Activated effector memory CD4-positive, alpha-beta T cell treated with Interleukin-2 at 50 U/mL for 16 hours (primary cell): ENCODE data around the gene USO1.
"Not testable (repeated sequence)": the region's sequence is repeated elsewhere in the genome, so short reads cannot be mapped to it uniquely, and the experiment has no call there.

Experiments
- DNase-seq: peaks from one replicate; pipeline ENCODE4 v3.0.0-alpha.2; 2020

Gene USO1

GRCh38 chr4:75848171-75848760 is 123.9 kb downstream of the USO1 start:
- not testable (repeated sequence) for DNase-seq

DNA sequence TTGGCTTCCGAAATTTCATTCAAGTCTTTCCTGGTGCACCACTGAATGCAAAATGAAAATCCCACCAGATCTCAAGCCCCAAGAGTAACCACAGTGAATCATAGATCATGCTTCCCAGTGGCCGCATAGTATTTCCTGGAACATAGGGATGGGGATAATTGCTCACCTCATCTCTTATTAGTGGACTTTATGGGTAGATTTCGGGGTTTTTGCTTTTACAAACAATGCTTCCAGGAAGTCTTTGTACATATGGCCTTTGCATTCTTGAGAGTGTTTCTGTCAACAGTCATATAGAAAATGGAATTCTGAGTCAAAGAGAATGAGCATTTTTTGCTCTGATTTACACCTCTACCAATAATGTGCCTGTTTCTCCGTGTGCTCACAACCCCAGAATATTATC is 124.5 kb downstream of the USO1 start:
- DNase-seq: no peak

DNA sequence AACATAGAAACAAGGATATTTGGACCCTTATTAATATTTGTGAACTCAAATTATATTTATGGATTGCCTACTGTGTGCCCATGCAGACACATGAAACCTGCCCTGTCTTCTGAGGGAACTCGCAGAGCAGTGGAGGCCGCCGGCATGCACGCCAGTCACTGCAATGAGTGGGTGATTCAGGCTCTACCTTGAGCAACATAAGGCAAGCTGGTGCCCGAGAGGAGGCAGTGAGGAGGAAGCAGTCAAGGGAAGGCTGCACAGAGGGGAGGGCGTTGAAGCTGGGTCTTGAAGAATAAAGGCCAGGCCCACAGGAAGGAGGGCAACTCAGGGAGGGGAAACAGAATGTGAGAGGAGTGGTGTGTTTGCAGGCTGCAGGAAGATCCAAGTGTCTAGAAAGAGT is 125.1 kb downstream of the USO1 start:
- DNase-seq: no peak

GRCh38 chr4:75858721-75859120 is 134.3 kb downstream of the USO1 start:
- no peak for DNase-seq

DNA sequence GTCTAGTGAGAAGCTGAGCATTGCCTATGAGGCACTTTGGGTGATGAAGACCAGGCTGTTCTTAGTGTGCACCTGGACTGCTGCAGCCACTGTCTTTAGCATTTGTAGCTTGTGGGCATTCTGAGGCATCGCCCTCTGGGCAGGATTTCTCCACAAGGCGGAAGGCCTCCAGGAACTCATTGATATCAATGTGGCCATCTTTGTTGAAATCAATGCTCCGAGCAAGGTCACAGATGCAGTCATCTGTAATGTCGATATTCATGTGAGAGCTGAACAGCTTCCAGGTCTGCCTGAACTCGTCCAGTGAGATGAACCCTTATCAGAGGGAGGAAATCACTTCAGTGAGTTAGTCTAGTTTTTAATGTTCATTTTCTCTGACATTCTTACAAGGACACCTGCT is 136.2 kb downstream of the USO1 start:
- no peak for DNase-seq
